GM12878 (cell line): ENCODE data around the gene RAD17. TPM values are rescaled to one million over a fixed set of nuclear protein-coding genes. Genes with fewer than 3 reads are reported as not detected.

Experiments
- ATAC-seq: fragments of 200-7000 bp; cut with Tn5 transposase; 3 replicates; pipeline ENCODE4 v1.9.1; 2020; ENCODE audit warnings: mild to moderate bottlenecking, moderate library complexity
- BruUV-seq: library from RNA; stranded (reverse); fragments of 400-500 nt; replicated peaks from 2 replicates; lab custom pipeline; 2021; lab: Mats Ljungman, UMichigan
- CTCF ChIA-PET: fragments of 300-600 bp; sonication (Branson Sonifier 250); formaldehyde crosslinking; extraction: SDS; loops from one replicate; lab custom pipeline; 2021; ENCODE audit warnings: inconsistent platforms; lab: Yijun Ruan, JAX
- POLR2A ChIA-PET: fragments of 350-600 bp; formaldehyde crosslinking; extraction: SDS; loops from one replicate; lab custom pipeline; 2021; ENCODE audit warnings: inconsistent platforms; lab: Charles Lee
- RAD21 ChIA-PET: fragments of 300-600 bp; sonication (Branson Sonifier 250); formaldehyde crosslinking; loops from one replicate; lab custom pipeline; 2023; ENCODE audit warnings: antibody characterized with exemption; ENCODE audit not compliant: unreplicated experiment; lab: Charles Lee
- SMC1A ChIA-PET: fragments of 300-600 bp; sonication (Branson Sonifier 250); formaldehyde crosslinking; loops from one replicate; lab custom pipeline; 2023; ENCODE audit not compliant: unreplicated experiment, uncharacterized antibody; lab: Charles Lee
- DNase-seq: peaks from one replicate; pipeline ENCODE4 v3.0.0-alpha.2; 2011; ENCODE audit warnings: low read depth, low spot score
- FAIRE-seq: peaks from 3 replicates; lab custom pipeline; 2011; peaks lifted over from hg19 to GRCh38; lab: Jason Lieb, UNC
- H2AFZ ChIP-seq: 2 replicates; pipeline ENCODE4 v1.6.0; 2011; ENCODE audit warnings: low read depth, low read length, control low read depth; ENCODE audit not compliant: control insufficient read depth
- H3K27ac ChIP-seq: 2 replicates; pipeline ENCODE4 v1.5.1; 2011; ENCODE audit warnings: control low read depth; ENCODE audit not compliant: control insufficient read depth, insufficient read depth
- H3K27me3 ChIP-seq, 2 experiments: replicated peaks in 1 of 2; 2 replicates each; pipeline versions ENCODE4 v1.6.0 to v1.6.1; 2011; ENCODE audit warnings: low read length in 1 of 2; ENCODE audit not compliant: control insufficient read depth in 2 of 2, insufficient read depth in 2 of 2
- H3K36me3 ChIP-seq, 2 experiments: 2 replicates each; pipeline ENCODE4 v1.5.1; 2011; ENCODE audit warnings: low read length in 1 of 2; ENCODE audit not compliant: control insufficient read depth in 2 of 2, insufficient read depth in 2 of 2
- H3K4me1 ChIP-seq: 2 replicates; pipeline ENCODE4 v1.6.1; 2011; ENCODE audit warnings: mild to moderate bottlenecking, low read length, moderate library complexity, mixed read lengths; ENCODE audit not compliant: control insufficient read depth, insufficient read depth
- H3K4me2 ChIP-seq: 2 replicates; pipeline ENCODE4 v1.6.0; 2011; ENCODE audit warnings: control low read depth; ENCODE audit not compliant: control insufficient read depth, insufficient read depth
- H3K4me3 ChIP-seq: fragments of 200-600 bp; sonication (generic); 2 replicates; pipeline ENCODE4 v1.5.1; 2016
- H3K79me2 ChIP-seq: 2 replicates; pipeline ENCODE4 v1.6.0; 2011; ENCODE audit warnings: low read length; ENCODE audit not compliant: control insufficient read depth, insufficient read depth
- H3K9ac ChIP-seq: 2 replicates; pipeline ENCODE4 v1.8.0; 2011; ENCODE audit warnings: low read length, control low read depth, mixed read lengths; ENCODE audit not compliant: control insufficient read depth, insufficient read depth
- H3K9me3 ChIP-seq: replicated peaks from 3 replicates; pipeline ENCODE4 v1.5.1; 2011; ENCODE audit warnings: mild to moderate bottlenecking, low read length; ENCODE audit not compliant: control insufficient read depth, insufficient read depth
- H4K20me1 ChIP-seq: 2 replicates; pipeline ENCODE4 v1.6.0; 2011; ENCODE audit not compliant: control insufficient read depth, insufficient read depth
- ATF7 ChIP-seq: fragments of 450-650 bp; IDR thresholded peaks from 2 replicates; pipeline ENCODE4 v1.6.1; 2016; ENCODE audit warnings: low read depth, mild to moderate bottlenecking
- CHD4 ChIP-seq: fragments of 200-600 bp; sonication (generic); IDR thresholded peaks from 2 replicates; pipeline ENCODE4 v1.6.1; 2016; ENCODE audit warnings: mild to moderate bottlenecking
- MTA2 ChIP-seq: fragments of 450-650 bp; IDR thresholded peaks from 2 replicates; pipeline ENCODE4 v1.6.1; 2016; ENCODE audit warnings: low read depth, mild to moderate bottlenecking, moderate library complexity
- NBN ChIP-seq: fragments of 450-650 bp; IDR thresholded peaks from 2 replicates; pipeline ENCODE4 v1.6.1; 2016
- POLR2AphosphoS5 ChIP-seq: IDR thresholded peaks from 2 replicates; pipeline ENCODE4 v1.6.1; 2011; ENCODE audit warnings: mild to moderate bottlenecking, low read length, inconsistent platforms
- RAD51 ChIP-seq: fragments of 450-650 bp; IDR thresholded peaks from 2 replicates; pipeline ENCODE4 v1.6.1; 2016; ENCODE audit warnings: moderate library complexity, mild to moderate bottlenecking, inconsistent platforms
- TAF1 ChIP-seq: IDR thresholded peaks from 2 replicates; pipeline ENCODE4 v1.6.1; 2011; ENCODE audit warnings: mild to moderate bottlenecking, low read depth, low read length, borderline replicate concordance
- TCF7 ChIP-seq: IDR thresholded peaks from 2 replicates; pipeline ENCODE4 v1.6.1; 2014; ENCODE audit warnings: antibody characterized with exemption, borderline replicate concordance
- ZNF384 ChIP-seq: IDR thresholded peaks from 2 replicates; pipeline ENCODE4 v1.6.1; 2012; ENCODE audit warnings: low read depth, mild to moderate bottlenecking, low read length, improper control_type of control experiment, borderline replicate concordance
- ZZZ3 ChIP-seq: IDR thresholded peaks from 2 replicates; pipeline ENCODE4 v1.6.1; 2011; ENCODE audit warnings: low read depth; ENCODE audit not compliant: control insufficient read depth, insufficient read length
- WGBS: methylation state at CpG from one replicate; pipeline ENCODE4 v1.1.6; 2016; ENCODE audit warnings: low lambda C conversion rate; ENCODE audit not compliant: insufficient replicate concordance, insufficient coverage; ENCODE audit errors: missing lambda C conversion rate; 5-methylcytosine and 5-hydroxymethylcytosine counted together
- in situ Hi-C: fragments of 300-500 bp; cut with MboI; formaldehyde crosslinking; loops from 9 replicates; pipeline ENCODE4 v1.14.3; 2018; ENCODE audit warnings: mixed read lengths
- intact Hi-C: fragments of 100-400 bp; cut with micrococcal nuclease; formaldehyde crosslinking; loops from one replicate; pipeline ENCODE4 v1.14.2; 2022; ENCODE audit not compliant: unreplicated experiment
- polyA plus RNA-seq, 11 experiments: library from polyadenylated mRNA; depleted of rRNA in 4 of 11; unstranded in 6 of 11; stranded (reverse) in 5 of 11; fragments of >200 nt; fragmentation: Nextera tagmentation in 4 of 11; fragmentation: Illumina TruSeq in 1 of 11; extraction: Ambion mirVana in 4 of 11; extraction: Trizol in 1 of 11; gene quantifications; 1 replicate in 1 of 11; 2 replicates in 10 of 11; pipeline versions ENCODE4 v1.2.1 to v1.2.3, GENCODE V29; 2011 to 2016; ENCODE audit warnings: inconsistent platforms in 2 of 11, missing spikeins in 2 of 11, low read depth in 1 of 11
- total RNA-seq, 4 experiments: library from RNA; depleted of rRNA in 3 of 4; stranded (reverse); fragments of >200 nt in 3 of 4; fragmentation: Illumina TruSeq in 1 of 4; extraction: Trizol in 1 of 4; gene quantifications; 2 replicates each; pipeline versions ENCODE4 v1.2.1 to v1.2.3, GENCODE V29; 2013 to 2021
- TF ChIP-seq, protein P1 (sequence below): fragments of 450-650 bp; IDR thresholded peaks from 2 replicates; pipeline ENCODE4 v1.6.1; 2017; ENCODE audit warnings: antibody characterized with exemption, mild to moderate bottlenecking, moderate library complexity

RAD17 gene
- total and polyA plus RNA-seq, 10 of the 15 experiments (the other 5 are each of a cell fraction or from before 2014, with no cell fraction given), result 23.9 to 55.4 (median 44.5) TPM

DNA sequence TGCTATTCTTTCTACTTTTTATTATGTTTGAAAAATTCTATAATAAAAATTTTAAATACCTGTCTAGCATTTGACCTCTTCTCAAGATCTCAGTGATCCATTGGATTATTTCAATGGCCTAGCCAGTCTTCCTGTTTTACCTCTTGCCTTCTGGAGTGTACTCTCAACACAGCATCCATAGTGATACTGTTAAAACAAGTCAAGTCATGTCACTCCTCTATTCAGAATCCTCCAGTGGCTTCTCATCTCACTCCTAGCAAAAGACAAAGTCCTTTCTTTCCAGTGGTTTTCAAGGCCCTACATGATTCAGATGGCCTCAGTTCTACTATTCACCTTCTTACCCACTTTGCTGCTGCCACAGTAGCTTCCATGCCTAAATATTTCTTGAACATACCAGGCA lies 47.1 kb downstream of the RAD17 start:
- ChIA-PET RAD21 (no interaction called here), SMC1A (no interaction called here), POLR2A (no interaction called here), CTCF (no interaction called here)
- intact Hi-C loops (loop anchor here (5.0 kb wide), 1 partner anchor 76 kb away; the partner anchor contains the start of gene OCLN), in situ Hi-C loops (no loop called here)
- ATAC-seq (no peak), FAIRE-seq (no peak), DNase-seq (no peak)
- BruUV-seq, result no TSS peak
- Histone ChIP-seq H2AFZ (no peak overlapping the region), H3K4me1 (0 out of 2 replicates have a peak, but pooled peaks cover 2% of the 10 kb centered on the region), H3K79me2 (no peaks in the 10 kb centered on the region), H4K20me1 (no peaks in the 10 kb centered on the region), H3K36me3 (peaks cover 0 to 2% of the 10 kb centered on the region in 2 experiments; a peak in 2 of 4 replicates), H3K9me3 (no peaks in the 10 kb centered on the region), H3K4me3 (no peak overlapping the region), H3K9ac (no peak overlapping the region), H3K4me2 (no peak overlapping the region), H3K27me3 (no peaks in the 10 kb centered on the region), H3K27ac (no peak overlapping the region)
- TF ChIP-seq NBN (no peak), TCF7 (no peak), ATF7 (no peak)

DNA sequence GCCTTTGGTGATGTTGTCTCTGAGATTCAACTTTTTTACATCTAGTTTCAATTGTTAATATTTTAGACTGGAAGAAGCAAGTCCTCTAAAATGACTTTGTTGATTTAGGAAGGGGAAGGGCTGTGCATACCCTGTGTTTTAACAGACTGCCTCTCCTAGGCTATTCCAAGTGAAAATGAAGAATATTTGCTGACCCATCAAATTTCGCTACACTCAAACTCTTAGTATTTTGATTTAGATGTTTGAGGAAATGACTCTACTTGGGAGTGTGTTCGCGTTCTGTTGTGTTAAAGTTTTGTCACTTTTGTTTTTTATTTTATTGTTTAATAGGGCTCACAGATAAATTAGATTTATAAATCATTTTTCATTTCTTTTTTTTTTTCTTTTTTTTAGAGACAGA lies 48.9 kb downstream of the RAD17 start:
- no peak for DNase-seq
- H3K4me3 ChIP-seq, result no peak overlapping the region
- ChIA-PET CTCF (no interaction called here), SMC1A (no interaction called here), POLR2A (no interaction called here), RAD21 (no interaction called here)
- 97% methylated on average over 3 of the region's 3 CpGs for WGBS
- no peaks in the 10 kb centered on the region for H3K27me3 ChIP-seq
- H3K79me2 ChIP-seq, result no peaks in the 10 kb centered on the region
- peaks cover 0 to 2% of the 10 kb centered on the region in 2 experiments; a peak in 2 of 4 replicates for H3K36me3 ChIP-seq
- H4K20me1 ChIP-seq, result no peaks in the 10 kb centered on the region
- in situ Hi-C loops, result no loop called here
- ATAC-seq, result no peak
- H3K27ac ChIP-seq, result no peak overlapping the region
- no peak overlapping the region for H3K9ac ChIP-seq
- H3K4me2 ChIP-seq, result no peak overlapping the region
- 0 out of 2 replicates have a peak, but pooled peaks cover 2% of the 10 kb centered on the region for H3K4me1 ChIP-seq
- H3K9me3 ChIP-seq, result no peaks in the 10 kb centered on the region; the same call in 2 of the 3 replicates
- FAIRE-seq, result no peak
- intact Hi-C loops, result loop anchor here (5.0 kb wide), 1 partner anchor 74 kb away; the partner anchor contains the start of gene OCLN
- H2AFZ ChIP-seq, result no peak overlapping the region
- no TSS peak for BruUV-seq
- TF ChIP-seq RAD51 (no peak), CHD4 (no peak), TAF1 (no peak), MTA2 (no peak), POLR2AphosphoS5 (no peak), ZNF384 (no peak), ZZZ3 (no peak)
- TF ChIP-seq, protein P1, sequence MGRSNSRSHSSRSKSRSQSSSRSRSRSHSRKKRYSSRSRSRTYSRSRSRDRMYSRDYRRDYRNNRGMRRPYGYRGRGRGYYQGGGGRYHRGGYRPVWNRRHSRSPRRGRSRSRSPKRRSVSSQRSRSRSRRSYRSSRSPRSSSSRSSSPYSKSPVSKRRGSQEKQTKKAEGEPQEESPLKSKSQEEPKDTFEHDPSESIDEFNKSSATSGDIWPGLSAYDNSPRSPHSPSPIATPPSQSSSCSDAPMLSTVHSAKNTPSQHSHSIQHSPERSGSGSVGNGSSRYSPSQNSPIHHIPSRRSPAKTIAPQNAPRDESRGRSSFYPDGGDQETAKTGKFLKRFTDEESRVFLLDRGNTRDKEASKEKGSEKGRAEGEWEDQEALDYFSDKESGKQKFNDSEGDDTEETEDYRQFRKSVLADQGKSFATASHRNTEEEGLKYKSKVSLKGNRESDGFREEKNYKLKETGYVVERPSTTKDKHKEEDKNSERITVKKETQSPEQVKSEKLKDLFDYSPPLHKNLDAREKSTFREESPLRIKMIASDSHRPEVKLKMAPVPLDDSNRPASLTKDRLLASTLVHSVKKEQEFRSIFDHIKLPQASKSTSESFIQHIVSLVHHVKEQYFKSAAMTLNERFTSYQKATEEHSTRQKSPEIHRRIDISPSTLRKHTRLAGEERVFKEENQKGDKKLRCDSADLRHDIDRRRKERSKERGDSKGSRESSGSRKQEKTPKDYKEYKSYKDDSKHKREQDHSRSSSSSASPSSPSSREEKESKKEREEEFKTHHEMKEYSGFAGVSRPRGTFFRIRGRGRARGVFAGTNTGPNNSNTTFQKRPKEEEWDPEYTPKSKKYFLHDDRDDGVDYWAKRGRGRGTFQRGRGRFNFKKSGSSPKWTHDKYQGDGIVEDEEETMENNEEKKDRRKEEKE, result no peak
